B cell (primary cell): Measurements from ENCODE around the gene EXT2. TPM values are rescaled to one million over a fixed set of nuclear protein-coding genes. Genes with fewer than 3 reads are reported as not detected.

Experiments used
- ATAC-seq: fragments of 200-7000 bp; cut with Tn5 transposase; one replicate; pipeline ENCODE4 v1.10.0; 2021; ENCODE audit warnings: low read depth, mild to moderate bottlenecking, moderate number of reproducible peaks, moderate library complexity
- CTCF ChIA-PET: fragments of 350-600 bp; sonication (Branson Sonifier 250); formaldehyde crosslinking; loops from one replicate; lab custom pipeline; 2021; ENCODE audit warnings: antibody characterized with exemption, inconsistent platforms; lab: Charles Lee
- POLR2A ChIA-PET: fragments of 350-600 bp; sonication (Branson Sonifier 250); formaldehyde crosslinking; loops from one replicate; lab custom pipeline; 2021; ENCODE audit warnings: antibody characterized with exemption; lab: Charles Lee
- DNase-seq: peaks from one replicate; pipeline ENCODE4 v3.0.0; 2013
- H2AFZ ChIP-seq: 2 replicates; pipeline ENCODE4 v1.6.1; 2012; ENCODE audit warnings: mild to moderate bottlenecking, low read depth, low read length; ENCODE audit not compliant: insufficient read depth, poor library complexity, severe bottlenecking
- H3K27ac ChIP-seq, 2 donors: 1 replicate in 1 of 2; 2 replicates in 1 of 2; pipeline ENCODE4 v1.5.1; 2012 to 2013; ENCODE audit warnings: low read length in 2 of 2, mild to moderate bottlenecking in 2 of 2, moderate library complexity in 1 of 2
- H3K27me3 ChIP-seq, 4 experiments: fragments of 200-600 bp in 1 of 4; sonication (generic) in 1 of 4; replicated peaks in 1 of 4; 1 replicate in 2 of 4; 2 replicates in 2 of 4; pipeline versions ENCODE4 v1.6.1 to v1.7.0; 2013 to 2016; ENCODE audit warnings: low read length in 3 of 4, mild to moderate bottlenecking in 2 of 4, mixed read lengths in 1 of 4, moderate library complexity in 1 of 4; ENCODE audit not compliant: insufficient read depth in 4 of 4, control insufficient read depth in 3 of 4; ENCODE audit errors: control extremely low read depth in 1 of 4
- H3K36me3 ChIP-seq, 2 experiments: replicated peaks in 1 of 2; 1 replicate in 1 of 2; 2 replicates in 1 of 2; pipeline versions ENCODE4 v1.6.1 to v1.7.1; 2013; ENCODE audit warnings: low read length in 1 of 2; ENCODE audit not compliant: insufficient read depth in 2 of 2, control insufficient read depth in 1 of 2; ENCODE audit errors: control extremely low read depth in 1 of 2, extremely low read depth in 1 of 2
- H3K4me1 ChIP-seq, 2 donors: fragments of 200-600 bp in 1 of 2; sonication (generic) in 1 of 2; 1 replicate in 1 of 2; 2 replicates in 1 of 2; pipeline versions ENCODE4 v1.5.1 to v1.6.1; 2013 to 2017; ENCODE audit warnings: low read length in 2 of 2; ENCODE audit not compliant: control insufficient read depth in 2 of 2, insufficient read depth in 2 of 2
- H3K4me2 ChIP-seq: replicated peaks from 2 replicates; pipeline ENCODE3; 2012; ENCODE audit warnings: mild to moderate bottlenecking, low read depth, low read length; ENCODE audit not compliant: poor library complexity, severe bottlenecking
- H3K4me3 ChIP-seq, 5 experiments: fragments of 200-600 bp in 1 of 5; sonication (generic) in 1 of 5; 1 replicate in 3 of 5; 2 replicates in 2 of 5; pipeline versions ENCODE4 v1.5.1 to v1.7.0; 2011 to 2016; ENCODE audit warnings: low read length in 4 of 5, mild to moderate bottlenecking in 4 of 5, low read depth in 2 of 5, control low read depth in 1 of 5, moderate library complexity in 1 of 5; ENCODE audit not compliant: insufficient read depth in 1 of 5; ENCODE audit errors: control extremely low read depth in 1 of 5, extremely low read depth in 1 of 5
- H3K79me2 ChIP-seq: fragments of 200-600 bp; sonication (generic); one replicate; pipeline ENCODE4 v1.6.0; 2016; ENCODE audit warnings: low read length; ENCODE audit not compliant: control insufficient read depth, insufficient read depth
- H3K9ac ChIP-seq: fragments of 200-600 bp; sonication (generic); 2 replicates; pipeline ENCODE4 v1.6.1; 2017; ENCODE audit warnings: mild to moderate bottlenecking, low read length, moderate library complexity
- H3K9me3 ChIP-seq, 3 donors: one replicate each; pipeline versions ENCODE4 v1.6.1 to v1.7.1; 2013; ENCODE audit warnings: low read length in 2 of 3; ENCODE audit not compliant: control insufficient read depth in 2 of 3, insufficient read depth in 1 of 3; ENCODE audit errors: control extremely low read depth in 1 of 3
- H4K20me1 ChIP-seq: 2 replicates; pipeline ENCODE4 v1.6.0; 2012; ENCODE audit warnings: mild to moderate bottlenecking, low read length; ENCODE audit not compliant: insufficient read depth, control insufficient read depth, poor library complexity, severe bottlenecking
- H3K27ac Mint-ChIP-seq: one replicate; pipeline ENCODE4 v1.8.0; 2021; ENCODE audit warnings: mixed read lengths
- H3K27me3 Mint-ChIP-seq: one replicate; pipeline ENCODE4 v1.8.0; 2021; ENCODE audit warnings: mixed read lengths
- H3K4me1 Mint-ChIP-seq: one replicate; pipeline ENCODE4 v1.8.0; 2021; ENCODE audit warnings: mixed read lengths
- H3K4me3 Mint-ChIP-seq: one replicate; pipeline ENCODE4 v1.8.0; 2021; ENCODE audit warnings: mixed read lengths
- H3K9me3 Mint-ChIP-seq: one replicate; pipeline ENCODE4 v1.8.0; 2022; ENCODE audit warnings: mixed read lengths; ENCODE audit not compliant: insufficient read depth
- EZH2 ChIP-seq: IDR thresholded peaks from 2 replicates; pipeline ENCODE4 v1.6.1; 2012; ENCODE audit warnings: borderline replicate concordance, low read depth, mild to moderate bottlenecking, moderate library complexity, low read length; ENCODE audit not compliant: insufficient read depth, poor library complexity, severe bottlenecking
- WGBS: methylation state at CpG from one replicate; pipeline ENCODE4 v1.1.5; 2013; ENCODE audit warnings: missing lambda C conversion rate; ENCODE audit not compliant: insufficient coverage; 5-methylcytosine and 5-hydroxymethylcytosine counted together
- intact Hi-C: fragments of 100-400 bp; cut with micrococcal nuclease; formaldehyde crosslinking; loops from one replicate; pipeline ENCODE4 v1.10.0; 2022
- polyA plus RNA-seq: library from polyadenylated mRNA; depleted of rRNA; stranded (reverse); fragments of >200 nt; gene quantifications from 2 replicates; pipeline ENCODE4 v1.2.3, GENCODE V29; 2012
- total RNA-seq, 2 donors: library from RNA; stranded (reverse); fragments of 120-200 nt in 1 of 2; gene quantifications; 1 replicate in 1 of 2; 2 replicates in 1 of 2; pipeline versions ENCODE4 v1.2.3 to v1.2.4, GENCODE V29; 2013 to 2022
- TF ChIP-seq, protein P1 (sequence below): fragments of 200-600 bp; IDR thresholded peaks from one replicate; pipeline ENCODE4 v1.8.0; 2022; ENCODE audit warnings: antibody characterized with exemption, mild to moderate bottlenecking

The EXT2 gene
- total and polyA plus RNA-seq, 2 donors (not counting 1 experiment from before 2014, with no cell fraction given) = 11.0 to 27.8 TPM

DNA sequence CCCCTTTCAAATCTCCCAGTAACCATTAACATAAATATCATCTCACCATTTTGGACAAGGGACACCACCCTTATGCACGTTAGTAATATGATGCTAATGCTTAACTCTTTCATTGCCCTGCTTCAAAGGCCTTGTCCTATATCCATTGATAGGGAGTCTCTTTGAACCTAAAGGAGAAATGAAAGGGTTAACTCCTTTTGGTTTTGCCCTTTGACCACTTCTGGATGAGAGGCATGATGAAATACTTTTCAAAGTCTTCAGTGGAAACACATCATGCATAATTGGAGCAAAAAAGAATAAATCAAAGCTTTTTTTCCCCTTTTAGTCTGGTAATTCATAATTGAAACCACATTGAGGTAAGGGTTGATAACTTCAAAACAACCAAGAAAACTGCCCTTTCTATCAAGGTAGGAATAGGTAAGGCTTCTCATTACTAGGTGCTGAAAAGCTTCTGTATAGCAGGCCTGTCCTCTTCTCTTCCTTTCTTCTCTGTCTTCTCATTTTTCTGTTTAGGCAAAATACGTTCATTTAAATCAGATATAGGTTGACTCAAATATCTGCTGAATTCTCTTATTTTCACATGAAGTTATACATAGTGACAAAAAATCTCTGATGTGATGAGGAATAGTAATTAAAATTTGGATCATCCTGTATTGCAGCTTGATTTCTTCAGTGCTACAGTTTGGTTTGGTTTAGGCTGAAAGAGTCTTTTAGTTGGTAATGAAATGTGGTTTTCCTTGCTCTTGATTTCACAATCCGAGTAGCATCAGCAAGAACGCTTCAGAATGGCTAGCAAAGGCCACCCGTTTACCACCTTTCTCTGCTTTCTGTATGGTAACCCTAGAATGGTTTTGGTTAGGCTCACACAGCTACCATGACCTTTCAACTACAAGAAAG lies 94.8 kb downstream of the EXT2 start:
- no peak for DNase-seq
- no peak overlapping the region for H3K4me2 ChIP-seq
- no peak overlapping the region for H2AFZ ChIP-seq
- Mint-ChIP-seq H3K27ac (no peak overlapping the region), H3K4me3 (no peak overlapping the region), H3K27me3 (no peaks in the 10 kb centered on the region), H3K9me3 (peaks cover 9% of the 10 kb centered on the region), H3K4me1 (no peaks in the 10 kb centered on the region)
- WGBS = no CpG with 5 or more reads among the region's 5 CpGs
- ATAC-seq = no peak
- no peaks in the 10 kb centered on the region for H3K27me3 ChIP-seq
- no peaks in the 10 kb centered on the region for H4K20me1 ChIP-seq
- peaks cover 0 to 17% (median 4%) of the 10 kb centered on the region in 3 donors for H3K9me3 ChIP-seq
- H3K79me2 ChIP-seq = no peaks in the 10 kb centered on the region
- H3K4me1 ChIP-seq = no peaks in the 10 kb centered on the region
- intact Hi-C loops = no loop called here
- H3K4me3 ChIP-seq = no peak overlapping the region
- H3K27ac ChIP-seq = no peak overlapping the region
- ChIA-PET CTCF (interaction anchor here (1.1 kb wide), 1 partner anchor 18 kb away, joined by 3 read pairs; no protein-coding TSS in a partner anchor), POLR2A (no interaction called here)
- no peak overlapping the region for H3K9ac ChIP-seq
- TF ChIP-seq EZH2 = no peak
- TF ChIP-seq, protein P1, sequence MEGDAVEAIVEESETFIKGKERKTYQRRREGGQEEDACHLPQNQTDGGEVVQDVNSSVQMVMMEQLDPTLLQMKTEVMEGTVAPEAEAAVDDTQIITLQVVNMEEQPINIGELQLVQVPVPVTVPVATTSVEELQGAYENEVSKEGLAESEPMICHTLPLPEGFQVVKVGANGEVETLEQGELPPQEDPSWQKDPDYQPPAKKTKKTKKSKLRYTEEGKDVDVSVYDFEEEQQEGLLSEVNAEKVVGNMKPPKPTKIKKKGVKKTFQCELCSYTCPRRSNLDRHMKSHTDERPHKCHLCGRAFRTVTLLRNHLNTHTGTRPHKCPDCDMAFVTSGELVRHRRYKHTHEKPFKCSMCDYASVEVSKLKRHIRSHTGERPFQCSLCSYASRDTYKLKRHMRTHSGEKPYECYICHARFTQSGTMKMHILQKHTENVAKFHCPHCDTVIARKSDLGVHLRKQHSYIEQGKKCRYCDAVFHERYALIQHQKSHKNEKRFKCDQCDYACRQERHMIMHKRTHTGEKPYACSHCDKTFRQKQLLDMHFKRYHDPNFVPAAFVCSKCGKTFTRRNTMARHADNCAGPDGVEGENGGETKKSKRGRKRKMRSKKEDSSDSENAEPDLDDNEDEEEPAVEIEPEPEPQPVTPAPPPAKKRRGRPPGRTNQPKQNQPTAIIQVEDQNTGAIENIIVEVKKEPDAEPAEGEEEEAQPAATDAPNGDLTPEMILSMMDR = no peak
- H3K36me3 ChIP-seq = no peaks in the 10 kb centered on the region

DNA sequence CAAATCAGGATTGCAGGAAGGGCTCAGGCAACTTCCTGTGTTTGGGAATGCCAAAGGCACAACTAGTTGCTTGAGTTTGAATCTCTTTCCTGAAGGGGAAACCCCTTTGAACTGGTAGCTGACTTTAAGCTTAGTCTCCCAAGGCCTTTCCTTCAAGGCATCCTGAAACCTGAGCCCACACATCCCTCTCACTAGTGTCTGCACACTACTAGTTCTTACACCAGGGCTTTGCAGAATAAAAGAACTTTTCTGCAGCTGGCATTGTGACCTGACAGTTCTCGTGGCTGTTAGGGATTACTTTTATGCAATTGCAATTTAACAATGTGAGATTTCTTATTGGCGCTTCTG lies 95.4 kb downstream of the EXT2 start:
- no peak overlapping the region for H2AFZ ChIP-seq
- ChIA-PET CTCF (interaction anchor here (1.1 kb wide), 1 partner anchor 17 kb away, joined by 3 read pairs; no protein-coding TSS in a partner anchor), POLR2A (no interaction called here)
- ATAC-seq (no peak), DNase-seq (no peak)
- H3K27ac ChIP-seq = no peak overlapping the region
- Mint-ChIP-seq H3K27ac (no peak overlapping the region), H3K4me1 (no peaks in the 10 kb centered on the region), H3K4me3 (no peak overlapping the region), H3K27me3 (no peaks in the 10 kb centered on the region), H3K9me3 (peaks cover 9% of the 10 kb centered on the region)
- H3K4me2 ChIP-seq = no peak overlapping the region
- no peak overlapping the region for H3K4me3 ChIP-seq
- TF ChIP-seq EZH2 = no peak
- TF ChIP-seq, protein P1 = no peak
- intact Hi-C loops = no loop called here
- no peaks in the 10 kb centered on the region for H3K36me3 ChIP-seq
- H3K9ac ChIP-seq = no peak overlapping the region
- no peaks in the 10 kb centered on the region for H3K27me3 ChIP-seq
- no CpG with 5 or more reads among the region's 2 CpGs for WGBS
- H3K4me1 ChIP-seq = no peaks in the 10 kb centered on the region
- H3K79me2 ChIP-seq = no peaks in the 10 kb centered on the region
- no peaks in the 10 kb centered on the region for H4K20me1 ChIP-seq
- peaks cover 0 to 17% (median 4%) of the 10 kb centered on the region in 3 donors for H3K9me3 ChIP-seq
